A549 (cell line): ENCODE data around the gene EML1. TPM values are rescaled to one million over a fixed set of nuclear protein-coding genes. Genes with fewer than 3 reads are reported as not detected.

Experiments
- ATAC-seq, 2 experiments: fragments of 200-7000 bp in 1 of 2; fragments of >200 bp in 1 of 2; cut with Nextera tagmentation in 1 of 2; cut with Tn5 transposase in 1 of 2; 3 replicates each; pipeline versions ENCODE4 v1.8.0 to v1.9.1; 2018 to 2020; ENCODE audit warnings: mild to moderate bottlenecking in 1 of 2, moderate library complexity in 1 of 2
- CTCF ChIA-PET: fragments of 300-600 bp; sonication (Branson Sonifier 250); formaldehyde crosslinking; extraction: SDS; loops from one replicate; lab custom pipeline; 2021; ENCODE audit warnings: antibody characterized with exemption, inconsistent platforms; lab: Yijun Ruan, JAX
- POLR2A ChIA-PET: fragments of 350-600 bp; formaldehyde crosslinking; extraction: SDS; loops from one replicate; lab custom pipeline; 2021; ENCODE audit warnings: antibody characterized with exemption, inconsistent platforms; lab: Yijun Ruan, JAX
- DNase-seq, 2 experiments: peaks; one replicate each; pipeline versions ENCODE4 v3.0.0 to v3.0.0-alpha.2; 2011 to 2016; ENCODE audit warnings: low read depth in 1 of 2, low spot score in 1 of 2
- FAIRE-seq: peaks from 2 replicates; lab custom pipeline; 2011; peaks lifted over from hg19 to GRCh38; lab: Jason Lieb, UNC
- H3K27ac ChIP-seq, 2 experiments: fragments of >200 bp; sonication (Bioruptor Twin); formaldehyde crosslinking; 3 replicates each; pipeline ENCODE4 v1.5.1; 2016 to 2017
- H3K4me1 ChIP-seq: fragments of >200 bp; sonication (Bioruptor Twin); formaldehyde crosslinking; 3 replicates; pipeline ENCODE4 v1.6.1; 2016
- H3K4me2 ChIP-seq: fragments of >200 bp; sonication (Bioruptor Twin); formaldehyde crosslinking; 3 replicates; pipeline ENCODE4 v1.6.1; 2016
- H3K4me3 ChIP-seq: fragments of >200 bp; sonication (Bioruptor Twin); formaldehyde crosslinking; 3 replicates; pipeline ENCODE4 v1.5.1; 2016
- H3K9me3 ChIP-seq: fragments of >200 bp; sonication (Bioruptor Twin); formaldehyde crosslinking; 3 replicates; pipeline ENCODE4 v1.6.1; 2016
- ATOH8 ChIP-seq: fragments of 250-450 bp; sonication (Bioruptor Pico); IDR thresholded peaks from 2 replicates; pipeline ENCODE4 v1.5.0; 2020; ENCODE audit warnings: low read depth, mild to moderate bottlenecking, moderate library complexity
- BCL3 ChIP-seq: fragments of >200 bp; sonication (Bioruptor Twin); formaldehyde crosslinking; IDR thresholded peaks from 3 replicates; pipeline ENCODE4 v1.6.1; 2016
- CEBPB ChIP-seq, 2 experiments: fragments of >200 bp in 1 of 2; sonication (Bioruptor Twin) in 1 of 2; formaldehyde crosslinking in 1 of 2; IDR thresholded peaks; 2 replicates each; pipeline ENCODE4 v1.6.1; 2012 to 2016
- CHD4 ChIP-seq: fragments of 200-600 bp; sonication (generic); IDR thresholded peaks from 2 replicates; pipeline ENCODE4 v1.6.1; 2016; ENCODE audit warnings: antibody characterized with exemption, mild to moderate bottlenecking, borderline replicate concordance
- EHMT2 ChIP-seq: fragments of 200-600 bp; sonication (generic); IDR thresholded peaks from 2 replicates; pipeline ENCODE4 v1.6.1; 2016; ENCODE audit warnings: antibody characterized with exemption, low read depth, mild to moderate bottlenecking, moderate library complexity
- FOSL2 ChIP-seq, 2 experiments: fragments of 450-650 bp in 1 of 2; fragments of >200 bp in 1 of 2; sonication (Bioruptor Twin) in 1 of 2; formaldehyde crosslinking; IDR thresholded peaks; 2 replicates each; pipeline versions ENCODE4 v1.5.0 to v1.6.1; 2016 to 2020; ENCODE audit warnings: mild to moderate bottlenecking in 1 of 2, moderate library complexity in 1 of 2
- HDAC2 ChIP-seq: fragments of 200-600 bp; sonication (generic); IDR thresholded peaks from 2 replicates; pipeline ENCODE4 v1.6.1; 2016
- HMGXB4 ChIP-seq: fragments of 250-450 bp; sonication (Bioruptor Pico); IDR thresholded peaks from 2 replicates; pipeline ENCODE4 v1.5.0; 2021; ENCODE audit warnings: mild to moderate bottlenecking, moderate library complexity, borderline replicate concordance
- HOXA7 ChIP-seq: fragments of 250-450 bp; sonication (Bioruptor Pico); IDR thresholded peaks from 2 replicates; pipeline ENCODE4 v1.5.0; 2020; ENCODE audit warnings: mild to moderate bottlenecking, moderate library complexity
- MAFK ChIP-seq: fragments of 450-650 bp; IDR thresholded peaks from 2 replicates; pipeline ENCODE4 v1.6.1; 2014; ENCODE audit not compliant: partially characterized antibody
- NFE2L2 ChIP-seq: fragments of 150-350 bp; conservative IDR thresholded peaks from 2 replicates; pipeline ENCODE4 v1.6.1; 2014; ENCODE audit warnings: low read length
- PHF8 ChIP-seq: fragments of 200-600 bp; sonication (generic); IDR thresholded peaks from 2 replicates; pipeline ENCODE4 v1.6.1; 2016; ENCODE audit warnings: low read depth, mild to moderate bottlenecking, antibody characterized with exemption, moderate library complexity, borderline replicate concordance
- RFX5 ChIP-seq: fragments of 450-650 bp; IDR thresholded peaks from 2 replicates; pipeline ENCODE4 v1.7.1; 2014; ENCODE audit warnings: antibody characterized with exemption, mild to moderate bottlenecking, moderate library complexity
- SMC3 ChIP-seq: fragments of >200 bp; sonication (Bioruptor Twin); formaldehyde crosslinking; IDR thresholded peaks from 3 replicates; pipeline ENCODE4 v1.6.1; 2018; ENCODE audit warnings: inconsistent platforms
- SREBF2 ChIP-seq: fragments of 450-650 bp; IDR thresholded peaks from 2 replicates; pipeline ENCODE4 v1.6.1; 2014; ENCODE audit warnings: mild to moderate bottlenecking, moderate library complexity
- TFCP2L1 ChIP-seq: fragments of 250-450 bp; sonication (Bioruptor Pico); IDR thresholded peaks from 2 replicates; pipeline ENCODE4 v1.5.0; 2021; ENCODE audit warnings: mild to moderate bottlenecking
- TP53 ChIP-seq: fragments of 250-450 bp; sonication (Bioruptor Pico); IDR thresholded peaks from 2 replicates; pipeline ENCODE4 v1.5.0; 2021; ENCODE audit warnings: mild to moderate bottlenecking, moderate library complexity
- ZFP36 ChIP-seq: fragments of 450-650 bp; IDR thresholded peaks from 2 replicates; pipeline ENCODE4 v1.6.1; 2014; ENCODE audit warnings: borderline replicate concordance; ENCODE audit not compliant: partially characterized antibody
- ZNF302 ChIP-seq: fragments of 250-450 bp; sonication (Bioruptor Pico); IDR thresholded peaks from 2 replicates; pipeline ENCODE4 v1.9.0; 2021; ENCODE audit warnings: inconsistent platforms, mild to moderate bottlenecking, moderate library complexity
- WGBS: methylation state at CpG from one replicate; pipeline ENCODE4 v1.1.6; 2017; ENCODE audit errors: missing lambda C conversion rate; 5-methylcytosine and 5-hydroxymethylcytosine counted together
- polyA plus RNA-seq, 4 experiments: library from polyadenylated mRNA; depleted of rRNA in 3 of 4; stranded (reverse); fragments of >200 nt; fragmentation: RNase III in 1 of 4; extraction: RNeasy Plus Mini Kit Qiagen cat#74134 plus additional on column Dnase treatment in 1 of 4; gene quantifications; 2 replicates in 3 of 4; 3 replicates in 1 of 4; pipeline ENCODE4 v1.2.3, GENCODE V29; 2011 to 2017

The EML1 gene
- polyA plus RNA-seq, 2 of the 4 experiments (the other 2 are of a cell fraction) = 29.7 to 30.8 TPM

GRCh38 chr14:99818503-99819036 is 25.4 kb downstream of the EML1 start:
- FAIRE-seq = no peak
- POLR2A ChIA-PET = no interaction called here
- CTCF ChIA-PET = interaction anchor here (1.9 kb wide), 1 partner anchor 33 kb away, joined by 4 read pairs; no protein-coding TSS in a partner anchor

GRCh38 chr14:99819514-99819913 is 26.3 kb downstream of the EML1 start:
- ATAC-seq = no peak
- CTCF ChIA-PET = interaction anchor here (1.8 to 1.9 kb wide), 2 partner anchors 32 to 90 kb away, joined by 4 to 9 read pairs; no protein-coding TSS in a partner anchor
- TF ChIP-seq BCL3 = no peak

More at GRCh38 chr14:99818503-99819036, 25.4 kb downstream of the EML1 start:
- Histone ChIP-seq H3K4me1 (no peaks in the 10 kb centered on the region), H3K4me3 (no peak overlapping the region), H3K9me3 (no peaks in the 10 kb centered on the region), H3K27ac (no peak overlapping the region)
- ATAC-seq = no peak; a peak in 1 of 6 replicates
- no peak for TF ChIP-seq ZNF302 (CRISPR knock-in tag)
- no peak for TF ChIP-seq NFE2L2
- no peak for TF ChIP-seq PHF8
- no peak for TF ChIP-seq RFX5
- no peak for TF ChIP-seq ZFP36
- TF ChIP-seq, all 56 proteins: peak for 0
- H3K4me2 ChIP-seq = no peak overlapping the region
- 84% methylated on average over 11 of the region's 11 CpGs for WGBS
- no peak for DNase-seq

GRCh38 chr14:99820702-99821331 is 27.6 kb downstream of the EML1 start:
- Histone ChIP-seq H3K4me3 (no peak overlapping the region), H3K27ac (no peak overlapping the region), H3K9me3 (no peaks in the 10 kb centered on the region), H3K4me1 (no peaks in the 10 kb centered on the region), H3K4me2 (no peak overlapping the region)
- CTCF ChIA-PET = interaction anchor here (0.7 to 1.8 kb wide), 5 partner anchors 8 to 91 kb away, joined by 3 to 9 read pairs (median 6); no protein-coding TSS in a partner anchor
- TF ChIP-seq CEBPB (IDR thresholded peaks at IDR 0.05) (no peak), ATOH8 (CRISPR knock-in tag) (no peak), HOXA7 (CRISPR knock-in tag) (no peak), TFCP2L1 (CRISPR knock-in tag) (no peak), MAFK (no peak), SREBF2 (no peak), ZNF302 (CRISPR knock-in tag) (no peak), HMGXB4 (CRISPR knock-in tag) (no peak), HDAC2 (no peak), RFX5 (no peak), EHMT2 (no peak), FOSL2 (IDR thresholded peaks at IDR 0.05) (no peak), FOSL2 (CRISPR knock-in tag; IDR thresholded peaks at IDR 0.05) (no peak), TP53 (no peak), SMC3 (no peak), CHD4 (no peak)
- FAIRE-seq (no peak), ATAC-seq (no peak), DNase-seq (no peak)
- 92% methylated on average over 10 of the region's 10 CpGs for WGBS
- POLR2A ChIA-PET = no interaction called here

More at GRCh38 chr14:99819514-99819913, 26.3 kb downstream of the EML1 start:
- H3K27ac ChIP-seq = no peak overlapping the region
- H3K4me2 ChIP-seq = no peak overlapping the region
- FAIRE-seq (no peak), DNase-seq (no peak)
- H3K9me3 ChIP-seq = no peaks in the 10 kb centered on the region
- 89% methylated on average over 15 of the region's 15 CpGs for WGBS
- H3K4me3 ChIP-seq = no peak overlapping the region
- no peaks in the 10 kb centered on the region for H3K4me1 ChIP-seq
- POLR2A ChIA-PET = no interaction called here
